ENCODE results near the gene PRKACA. TPM values are rescaled to one million over a fixed set of nuclear protein-coding genes. Genes with fewer than 3 reads are reported as not detected.

PRKACA gene
- total RNA-seq, 1 experiment from 2014 or later = 93.7 TPM

DNA sequence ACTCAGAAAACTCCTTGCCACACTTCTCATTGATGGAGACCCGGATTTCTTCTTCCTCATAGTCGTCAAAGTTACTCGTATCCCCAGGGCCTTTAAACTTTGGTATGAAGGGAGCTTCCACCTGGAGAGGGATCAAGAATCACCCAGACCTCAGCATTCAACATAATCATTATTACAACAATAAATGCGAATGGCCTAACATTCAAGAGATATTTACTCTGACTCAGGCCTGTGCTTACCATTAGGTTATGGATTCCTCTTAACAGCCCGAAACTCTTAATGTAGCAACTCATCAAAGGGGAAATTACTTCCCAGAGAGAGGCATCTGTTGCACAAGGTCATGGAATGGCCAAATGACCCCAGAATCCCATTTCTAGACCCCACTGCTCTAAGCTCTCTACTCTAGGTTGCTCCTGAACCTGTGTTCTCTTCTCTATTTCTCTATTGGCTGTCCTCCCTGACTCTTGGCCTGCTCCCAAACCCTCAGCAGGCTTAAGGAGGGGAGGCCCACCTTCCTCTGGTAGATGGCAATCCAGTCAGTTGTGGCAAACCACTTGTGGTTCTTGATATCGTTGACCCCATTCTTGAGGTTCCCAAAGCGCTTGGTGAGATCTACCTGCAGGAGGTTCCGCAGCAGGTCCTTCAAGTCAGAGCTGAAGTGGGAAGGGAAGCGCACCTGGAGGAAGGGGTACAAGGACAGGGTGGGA, 24.3 kb downstream of the PRKACA start:
- DNase-seq (ENCODE audit: low read depth) = no peak

DNA sequence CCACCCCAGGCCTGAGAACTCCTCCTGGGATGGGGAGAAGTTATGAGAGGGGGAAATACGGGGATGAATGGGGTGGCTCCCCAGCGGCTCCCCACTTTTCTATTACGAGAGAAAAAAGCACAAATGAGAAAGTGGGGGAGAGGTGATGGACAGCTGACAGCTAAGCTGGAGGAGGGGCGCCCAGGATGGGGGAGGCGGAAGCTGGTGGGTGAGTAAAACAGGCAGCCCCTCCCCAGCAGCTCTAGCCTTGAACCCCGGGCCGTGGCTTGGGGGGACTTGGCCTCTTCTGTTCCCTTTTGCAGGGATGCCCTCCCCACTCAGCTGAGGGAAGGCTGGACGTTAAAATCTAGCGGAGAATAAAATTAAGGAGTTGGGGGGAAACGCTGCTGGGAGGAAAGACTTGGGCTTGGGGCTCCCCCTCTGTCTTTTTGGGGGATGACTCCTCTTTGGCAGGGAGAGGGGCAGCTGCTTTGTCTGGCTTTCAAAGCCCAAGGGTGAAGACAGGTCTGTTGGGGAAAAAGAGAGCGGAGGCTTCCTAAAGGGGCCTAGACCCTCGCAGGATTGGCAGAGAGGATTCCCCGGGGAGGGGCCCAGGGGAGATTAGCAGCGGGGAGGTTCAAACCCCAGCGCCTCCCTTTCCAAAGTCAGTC, 25.6 kb downstream of the PRKACA start:
- no peak for DNase-seq (ENCODE audit: low read depth)

DNA sequence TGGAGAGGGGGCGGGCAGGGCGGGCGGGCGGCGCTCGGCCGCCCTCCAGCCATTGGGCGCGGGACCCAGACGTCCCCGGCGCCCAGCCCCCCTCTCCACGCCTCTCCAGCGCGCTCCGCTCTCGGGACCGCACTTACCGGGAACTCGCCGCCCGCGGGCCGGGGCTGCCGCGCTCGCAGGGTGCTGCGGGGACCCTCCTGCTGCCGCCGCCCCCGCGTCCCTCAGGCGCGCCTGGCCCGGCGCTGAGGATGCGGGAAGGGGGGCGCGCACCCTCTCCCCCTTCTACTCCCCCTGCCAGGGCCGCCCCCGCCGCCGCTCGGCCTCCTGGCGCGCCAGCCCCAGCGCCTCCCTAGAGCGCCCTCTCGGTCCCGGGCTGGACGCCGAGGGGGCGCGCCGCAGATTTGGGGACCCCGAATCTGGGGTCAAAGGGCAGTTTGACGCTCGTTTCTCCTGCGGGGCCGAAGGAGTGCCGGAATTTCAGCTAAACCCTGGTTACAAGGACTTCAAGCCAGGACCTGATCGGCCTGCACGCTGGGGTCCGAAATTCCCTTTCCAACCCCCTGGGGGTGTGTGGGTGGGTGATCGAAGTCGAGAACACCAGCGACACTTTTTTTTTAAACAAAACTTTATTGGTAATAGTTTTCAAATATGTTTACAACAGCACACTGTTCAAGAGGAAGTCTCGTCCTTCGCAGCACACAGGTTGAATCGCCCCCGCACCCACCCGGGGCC, 26.3 kb downstream of the PRKACA start:
- DNase-seq (ENCODE audit: low read depth) = peak; percentile 56

DNA sequence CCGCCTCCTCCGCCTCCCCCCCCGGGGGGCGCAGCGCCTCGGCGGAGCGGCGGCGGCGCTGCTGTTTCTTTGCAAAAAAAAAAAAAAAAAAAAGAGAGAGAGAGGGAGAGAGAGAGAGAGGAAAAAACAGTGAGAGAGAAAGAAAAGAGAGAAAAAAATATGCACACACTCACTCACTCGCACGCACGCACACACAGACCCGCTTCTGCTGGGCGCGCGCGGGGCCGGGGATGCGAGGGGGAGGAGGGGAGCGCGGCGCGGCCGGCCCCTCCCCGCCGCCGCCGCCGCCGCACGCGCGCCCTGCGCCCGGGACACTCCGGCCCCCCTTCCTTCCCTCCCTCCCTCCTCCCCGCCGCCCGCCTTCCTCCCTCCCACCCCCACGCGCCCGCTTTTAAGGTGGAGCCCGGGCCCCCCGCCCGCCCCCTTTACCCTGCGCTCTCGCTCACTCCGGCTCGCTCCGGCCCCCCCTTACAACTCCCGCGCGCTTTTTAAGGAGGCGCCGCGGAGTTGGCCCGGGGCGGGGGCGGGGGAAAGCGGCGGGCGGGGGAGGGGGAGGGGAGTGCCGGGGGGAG, 27.0 kb downstream of the PRKACA start, which contains the start of gene SAMD1:
Gene SAMD1, minus strand, starts transcription at position 243 of the 572 bp plus-strand sequence.
- DNase-seq (ENCODE audit: low read depth) = peak; percentile 79

DNA sequence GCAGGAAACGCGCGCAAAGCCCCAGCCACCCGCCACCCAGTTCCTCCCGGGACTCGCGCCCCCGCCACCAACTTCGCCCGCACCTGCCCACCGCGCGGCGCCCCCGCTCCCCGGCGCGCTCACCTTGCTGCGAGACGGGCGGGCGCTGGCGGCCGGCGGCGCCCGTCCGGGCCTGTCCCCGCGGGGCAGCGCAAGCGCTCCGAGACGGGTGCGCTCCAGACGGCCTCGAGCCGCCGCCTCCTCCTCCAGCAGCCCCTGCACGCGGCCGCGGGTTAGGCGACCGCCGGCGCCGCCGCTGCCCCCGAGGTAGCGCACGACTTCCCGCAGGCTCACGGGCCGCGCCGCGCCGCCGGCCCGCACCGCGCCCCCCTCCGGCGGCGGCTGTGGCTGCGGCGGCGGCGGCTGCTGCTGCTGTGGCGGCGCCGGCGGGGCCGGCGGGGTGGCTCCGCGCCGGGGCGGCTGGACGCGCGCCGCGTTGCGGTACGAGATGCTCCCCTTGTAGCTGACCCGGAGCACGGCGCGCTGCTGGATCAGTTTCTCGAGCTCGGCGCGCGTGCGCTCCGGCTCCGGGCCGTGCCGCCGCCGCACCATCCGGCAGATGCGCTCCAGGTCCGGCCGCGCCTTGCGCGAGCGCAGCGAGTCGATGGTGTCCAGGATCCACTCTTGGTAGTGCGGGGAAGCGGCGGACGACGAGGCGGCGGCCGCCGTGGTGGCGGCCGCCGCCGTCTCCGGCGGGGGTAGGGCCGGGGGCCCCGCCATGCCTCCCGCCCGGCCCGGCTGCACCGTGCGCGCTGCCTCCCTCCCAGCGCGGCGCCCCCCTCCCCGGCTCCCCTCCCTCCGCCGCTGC, 27.7 kb downstream of the PRKACA start:
- DNase-seq (ENCODE audit: low read depth) = peak; percentile 59

DNA sequence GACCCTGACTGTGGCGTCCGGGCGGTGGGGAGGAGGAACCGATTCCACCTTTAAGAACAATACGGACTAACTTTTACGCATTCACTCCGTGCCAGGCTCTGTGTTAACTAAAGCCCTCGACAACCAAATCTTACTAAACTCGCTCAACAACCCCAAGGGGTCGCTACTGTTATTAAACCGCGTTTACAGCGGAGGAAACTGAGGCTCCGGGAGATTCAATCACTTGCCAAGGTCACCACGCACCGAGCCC, 28.2 kb downstream of the PRKACA start:
- no peak for DNase-seq (ENCODE audit: low read depth)

DNA sequence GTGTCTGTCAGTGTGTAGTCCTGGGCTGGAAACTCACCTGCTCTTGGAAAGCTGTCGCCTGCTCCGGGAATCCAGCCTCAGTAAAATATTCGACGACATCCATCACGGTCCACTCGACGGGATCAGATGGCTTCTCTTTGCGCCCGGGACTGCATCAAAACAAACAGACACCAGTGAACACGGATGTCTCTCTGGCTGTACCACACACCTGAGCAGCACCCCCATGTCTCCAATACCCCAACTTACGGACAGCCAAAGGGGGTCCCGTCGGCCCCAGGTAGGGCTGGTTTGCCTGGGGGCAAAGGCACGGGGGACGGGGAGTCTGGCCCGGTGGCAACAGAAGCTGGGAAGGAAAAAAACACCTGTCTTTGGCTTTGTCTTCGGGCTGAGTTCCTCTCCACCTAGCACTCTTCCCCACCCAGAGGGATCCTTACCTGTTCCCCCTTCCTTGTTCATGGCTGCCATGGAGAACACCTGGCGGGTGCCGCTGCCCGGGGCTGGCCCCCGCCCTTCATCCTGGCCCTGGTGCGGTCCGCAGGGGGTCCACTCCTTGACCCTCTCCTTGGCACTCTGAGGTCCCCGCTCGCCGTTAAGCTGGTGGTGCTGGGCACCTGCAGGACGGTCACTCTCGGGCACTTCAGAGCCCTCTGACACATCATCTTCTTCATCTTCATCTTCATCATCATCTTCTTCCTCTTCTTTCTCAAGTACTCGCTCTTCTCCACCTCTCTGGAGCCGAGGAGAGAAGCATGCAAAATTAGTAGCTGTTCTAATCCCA, 28.7 kb downstream of the PRKACA start:
- no peak for DNase-seq (ENCODE audit: low read depth)

DNA sequence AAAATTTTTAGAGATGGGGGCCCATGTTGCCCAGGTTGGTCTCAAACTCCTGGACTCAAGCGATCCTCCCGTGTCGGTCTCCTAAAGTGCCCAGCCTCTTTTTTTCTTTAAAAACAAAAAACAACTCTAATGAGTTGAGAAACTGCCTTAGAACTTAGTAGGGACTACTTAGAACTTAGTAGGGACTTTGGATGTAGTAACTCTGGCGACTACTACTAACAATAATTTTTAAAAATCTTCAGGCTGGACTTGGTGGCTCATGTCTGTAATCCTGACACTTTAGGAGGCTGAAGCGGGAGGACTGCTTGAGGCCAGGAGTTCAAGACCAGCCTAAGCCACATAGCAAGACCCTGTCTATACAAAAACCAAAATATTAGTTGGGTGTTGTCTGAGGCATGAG, 31.5 kb downstream of the PRKACA start:
- no peak for DNase-seq (ENCODE audit: low read depth)

DNA sequence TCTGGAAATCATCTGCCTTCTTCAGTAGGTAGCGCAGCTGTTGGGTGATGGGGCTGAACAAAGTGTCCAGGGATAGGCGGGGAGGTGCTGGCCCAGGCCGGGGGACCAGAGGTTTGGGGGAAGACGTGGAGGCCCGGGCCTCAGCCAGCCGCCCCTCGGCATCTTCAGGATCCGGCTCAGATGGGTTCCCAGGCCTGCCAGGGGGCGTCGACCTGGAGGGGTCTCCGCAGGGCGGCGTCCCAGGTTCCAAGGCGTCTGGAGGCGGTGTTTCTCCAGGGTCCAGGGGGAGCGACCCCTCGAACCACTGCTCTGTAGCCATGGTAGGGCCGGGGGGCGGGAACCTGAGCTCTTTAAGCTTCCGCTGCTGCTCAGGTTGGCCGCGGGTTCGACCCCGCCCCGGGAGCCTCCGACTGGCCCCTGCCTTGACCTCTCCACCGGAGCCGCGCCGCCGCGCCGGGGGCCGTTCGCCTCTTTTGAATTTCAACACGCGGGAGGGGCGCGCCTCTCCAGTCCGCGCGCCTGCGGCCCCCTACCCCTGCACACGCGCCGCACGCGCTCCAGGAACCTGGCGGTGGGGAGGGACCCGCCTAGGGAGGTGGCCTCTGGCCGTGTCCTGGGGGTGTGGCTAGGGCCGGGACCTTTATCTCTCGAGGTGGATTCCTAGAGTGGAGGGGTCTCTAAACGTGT, 32.1 kb downstream of the PRKACA start, which contains the start of gene C19orf67:
Gene C19orf67, minus strand, starts transcription at position 475 of the 687 bp plus-strand sequence. Its CDS starts 156 bp downstream, at position 319.
- no peak for DNase-seq (ENCODE audit: low read depth)

DNA sequence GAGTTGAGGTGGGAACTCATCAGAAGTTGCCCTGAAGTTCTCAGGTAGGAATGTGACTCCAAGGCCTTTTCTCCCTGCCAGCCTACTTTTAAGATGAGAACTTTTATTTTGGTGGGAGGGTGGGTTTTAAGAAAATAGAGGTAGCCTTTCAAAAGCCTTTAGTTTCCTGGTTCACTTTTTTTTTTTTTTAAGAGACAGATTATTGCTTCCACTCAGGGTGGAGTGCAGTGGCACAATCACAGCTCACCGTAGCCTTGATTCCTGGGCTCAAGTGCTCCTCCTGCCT, 34.9 kb downstream of the PRKACA start:
- no peak for DNase-seq (ENCODE audit: low read depth)

DNA sequence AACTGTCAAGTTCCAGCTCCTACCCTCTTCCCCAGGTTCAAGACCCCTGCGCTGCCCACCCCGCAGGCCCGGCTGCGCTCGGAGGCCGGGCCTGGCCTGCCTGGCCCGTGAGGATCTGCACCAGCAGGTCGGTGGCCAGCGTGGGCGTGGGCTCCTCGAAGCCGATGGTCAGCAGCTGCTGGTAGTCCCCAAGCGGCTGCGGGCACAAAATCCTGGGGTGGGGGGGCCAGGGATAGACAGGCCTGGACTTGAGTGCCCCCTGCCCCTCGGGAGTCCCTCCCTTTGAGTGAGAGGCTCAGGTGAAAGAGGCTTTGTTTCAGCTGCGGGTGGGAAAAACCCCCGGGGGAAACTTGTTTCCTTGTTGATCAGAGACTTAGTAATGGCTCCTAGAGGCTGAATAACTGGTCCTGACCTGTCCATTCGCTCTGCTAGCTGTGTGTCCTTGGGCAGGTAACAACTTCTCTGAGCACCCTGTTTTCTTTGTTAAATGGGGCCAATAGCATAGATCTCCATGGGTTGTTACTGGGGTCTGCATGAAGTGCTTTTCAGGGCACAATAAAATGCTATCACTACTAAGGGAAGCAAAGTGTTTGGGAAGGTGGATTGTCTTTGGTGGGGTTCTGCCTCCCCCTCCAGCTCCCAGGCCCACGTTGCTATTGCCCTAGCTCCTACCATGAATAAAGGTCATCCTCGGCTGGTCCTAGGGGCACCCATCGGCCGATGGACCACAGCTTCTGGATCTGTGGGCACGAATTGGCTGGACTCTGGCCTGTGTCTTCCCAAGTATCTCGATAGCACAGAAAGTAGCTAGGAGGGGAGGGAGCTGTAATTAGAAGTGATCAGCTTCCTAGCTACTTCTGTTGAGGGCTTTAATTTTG, 35.5 kb downstream of the PRKACA start:
- DNase-seq (ENCODE audit: low read depth) = no peak

DNA sequence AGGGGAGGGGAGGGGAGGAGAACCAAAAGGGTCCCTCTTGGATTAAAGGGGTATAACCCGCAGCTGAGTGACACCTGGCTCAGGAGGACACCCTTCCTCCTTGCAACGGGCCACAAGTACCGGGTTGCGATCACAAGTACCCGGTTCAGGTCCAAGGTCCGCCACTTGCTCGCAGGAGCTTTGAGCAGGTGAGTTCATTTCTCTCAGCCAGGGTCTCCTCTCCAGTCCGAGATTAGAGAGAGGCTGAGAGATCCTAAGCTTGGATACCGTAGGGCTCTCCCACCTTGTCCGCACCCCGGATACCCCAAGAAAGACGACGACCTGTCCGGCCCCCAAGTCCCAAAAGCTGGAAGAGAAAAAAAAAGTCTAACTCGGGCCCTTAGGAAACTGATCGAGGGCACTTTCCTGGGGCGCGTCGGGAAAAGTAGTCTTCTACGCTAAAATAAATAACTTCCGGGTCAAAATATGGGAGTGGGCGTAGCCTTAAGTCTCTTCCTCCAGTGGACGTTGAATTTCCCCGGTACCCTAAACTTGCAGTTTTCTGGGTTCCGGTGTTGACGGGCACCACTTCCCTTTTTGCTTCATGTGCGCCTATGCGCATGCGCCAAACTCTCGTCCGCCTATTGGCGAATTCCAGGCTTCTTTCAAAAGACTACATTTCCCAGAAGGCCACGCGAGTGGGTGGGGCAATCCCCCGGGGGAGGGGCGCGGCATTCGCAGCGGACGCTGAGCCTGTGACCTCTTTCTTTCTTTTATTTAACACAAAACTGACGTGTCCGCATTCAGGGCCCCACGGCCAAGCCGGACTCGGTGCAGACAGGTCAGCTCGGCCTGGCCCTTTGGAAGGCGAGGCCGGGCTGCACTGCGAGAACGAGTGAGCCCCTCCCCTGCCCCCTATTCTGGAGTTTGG, 36.4 kb downstream of the PRKACA start:
- DNase-seq (ENCODE audit: low read depth) = peak; percentile 99

DNA sequence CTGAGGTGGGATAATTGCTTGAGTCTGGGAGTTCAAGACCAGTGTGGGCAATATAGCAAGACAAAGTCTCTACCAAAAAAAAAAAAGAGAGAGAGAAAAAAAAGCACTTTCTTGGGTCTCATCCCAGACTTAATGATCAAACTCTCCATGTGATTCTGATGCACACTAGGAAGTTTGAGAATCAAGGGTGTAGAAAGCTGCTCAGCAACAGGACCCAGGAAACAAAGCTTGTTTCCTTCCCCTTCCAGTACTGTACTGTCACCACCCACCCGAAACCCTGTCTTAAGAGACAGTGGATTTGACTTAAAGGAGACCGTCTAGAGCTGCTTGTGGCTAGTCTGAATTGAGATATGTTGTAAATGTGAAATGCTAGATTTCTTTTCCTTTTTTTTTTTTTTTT, 39.2 kb downstream of the PRKACA start:
- no peak for DNase-seq (ENCODE audit: low read depth)

DNA sequence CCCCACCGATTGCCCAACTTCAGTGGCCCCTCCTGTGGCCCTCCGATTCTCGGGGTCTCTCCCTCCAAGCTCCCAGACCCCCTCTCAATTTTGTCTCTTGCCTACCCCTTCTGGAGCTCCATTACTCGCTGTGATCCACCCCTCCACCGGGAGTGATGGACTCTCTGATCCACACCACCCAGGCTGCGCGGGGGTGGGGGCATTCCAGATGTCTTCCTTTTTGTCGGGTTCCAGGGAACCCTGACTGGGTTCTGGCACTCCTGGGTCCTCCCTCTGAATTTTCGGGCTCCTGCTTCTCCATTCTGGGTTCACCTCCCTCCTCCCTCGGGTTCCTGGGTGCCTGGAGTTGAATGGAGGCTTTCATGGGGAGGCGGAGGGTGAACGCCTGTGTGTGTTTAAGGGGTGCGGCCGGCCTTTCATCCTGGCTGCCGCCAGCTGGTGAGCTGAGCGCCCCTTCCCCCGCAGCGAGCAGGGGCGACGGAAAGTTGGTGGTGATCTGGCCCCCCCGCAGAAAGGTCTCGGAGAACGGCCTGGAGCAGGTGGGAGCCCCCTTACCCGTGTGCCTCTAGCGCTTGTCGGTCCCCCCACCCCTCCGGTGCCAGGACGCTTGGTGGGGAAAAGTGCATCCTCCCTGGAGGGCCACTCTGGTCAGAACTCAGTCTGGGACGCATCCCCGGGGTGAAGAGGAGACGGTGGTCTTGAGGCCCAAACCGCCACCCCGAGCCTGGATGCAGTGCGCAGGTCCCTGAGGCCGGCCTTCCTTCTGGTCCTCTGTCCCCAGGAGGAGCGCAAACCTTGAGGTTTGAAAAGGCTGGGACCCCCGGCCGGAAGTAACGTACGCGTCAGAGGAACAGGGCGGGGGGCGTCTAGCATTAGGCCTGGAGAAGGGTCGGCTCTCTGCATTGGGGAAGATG, 43.4 kb downstream of the PRKACA start:
- peak; percentile 39 for DNase-seq (ENCODE audit: low read depth)

DNA sequence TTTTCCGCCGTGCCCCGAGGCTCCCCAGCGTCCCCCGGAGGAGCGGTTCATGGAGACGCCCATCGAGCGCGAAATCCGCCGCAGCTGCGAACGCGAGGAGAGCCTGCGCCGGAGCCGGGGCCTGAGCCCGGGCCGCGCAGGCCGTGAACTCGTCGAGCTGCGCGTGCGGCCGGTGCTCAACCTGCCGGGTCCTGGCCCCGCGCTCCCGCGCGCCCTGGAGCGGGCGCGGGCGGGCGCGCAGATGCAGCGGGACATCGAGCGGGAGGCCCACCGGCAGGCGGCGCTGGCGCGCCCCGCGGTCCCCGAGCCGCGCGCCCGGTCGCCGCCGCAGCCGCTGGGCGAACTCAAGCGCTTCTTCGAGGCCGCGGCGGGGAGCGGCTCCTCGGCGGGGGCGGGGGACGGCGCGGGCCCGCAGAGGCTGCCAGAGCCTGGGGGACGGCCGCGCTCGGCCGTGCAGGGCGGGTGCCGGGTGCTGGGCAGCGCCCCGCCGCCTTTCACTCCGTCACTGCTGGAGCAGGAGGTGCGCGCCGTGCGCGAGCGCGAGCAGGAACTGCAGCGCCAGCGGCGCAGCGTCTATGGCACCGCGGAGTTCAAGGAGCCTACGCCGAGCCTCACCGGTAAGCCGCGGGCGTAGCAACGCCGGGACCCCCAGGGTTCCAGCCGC, 44.2 kb downstream of the PRKACA start:
- peak; percentile 67 for DNase-seq (ENCODE audit: low read depth)

DNA sequence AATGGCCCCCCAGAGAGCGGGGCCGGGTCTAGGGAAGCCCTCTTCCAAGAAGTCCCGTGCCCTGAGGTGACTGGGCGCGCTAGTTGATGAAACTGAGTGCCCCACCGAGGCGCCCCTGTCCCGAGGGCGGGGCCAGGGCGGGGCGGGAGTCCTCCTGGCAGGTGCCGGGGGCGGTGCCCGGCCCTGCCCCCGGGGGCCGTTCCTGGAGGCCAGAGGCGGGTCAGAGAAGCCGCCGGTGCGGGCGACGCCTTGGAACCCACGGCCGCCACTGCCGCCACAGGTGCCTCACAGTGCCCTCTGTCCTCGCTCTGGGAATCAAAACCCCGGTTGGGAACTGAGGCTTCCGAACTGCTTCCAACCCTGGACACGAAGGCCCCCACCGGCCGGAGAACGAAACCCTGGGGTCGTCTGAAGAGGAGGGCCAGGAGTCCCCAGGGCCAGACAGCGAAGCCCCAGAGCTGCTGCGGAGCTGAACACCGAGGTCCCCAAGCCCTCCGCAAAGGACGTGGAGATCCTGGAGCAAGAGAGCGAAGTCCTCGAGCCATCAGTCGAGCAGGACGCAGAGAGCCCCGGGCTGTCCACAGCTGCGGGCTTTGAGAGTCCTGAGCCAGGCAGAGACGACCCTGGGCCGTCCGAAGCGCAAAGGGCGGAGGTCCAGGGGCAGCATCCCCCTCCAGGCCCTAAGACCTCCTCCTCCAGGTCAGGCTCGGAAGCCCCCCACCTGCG, 44.9 kb downstream of the PRKACA start, which contains the start of gene MISP3:
Gene MISP3, plus strand, starts transcription at position 252 of the 726 bp plus-strand sequence. CDS start 524 bp downstream, outside the sequence.
- DNase-seq (ENCODE audit: low read depth) = peak; percentile 54
